ENCODE measurements around the gene SPOCD1.

Gene SPOCD1

GRCh38 chr1:31749785-31750735 is 65.8 kb downstream of the SPOCD1 start:
- TF ChIP-seq EZH2phosphoT487 (IDR thresholded peaks at IDR 0.05; ENCODE audit: borderline replicate concordance) (no peak), CTCF (conservative IDR thresholded peaks at IDR 0.05; ENCODE audit: low read length) (no peak)
- H3F3A ChIP-seq (ENCODE audit: low read depth) = no peaks in the 10 kb centered on the region
- no peak overlapping the region for H3K9ac ChIP-seq (ENCODE audit: low read depth, low read length, poor library complexity, severe bottlenecking)
- no peak overlapping the region for H3K4me2 ChIP-seq (ENCODE audit: low read depth, low read length, poor library complexity, severe bottlenecking)
- no peaks in the 10 kb centered on the region for H3K9me3 ChIP-seq (ENCODE audit: insufficient read depth, low read depth, low read length)
- peaks cover 31% of the 10 kb centered on the region for H3K4me1 ChIP-seq (ENCODE audit: insufficient read depth, low read length, poor library complexity, severe bottlenecking)
- H4K20me1 ChIP-seq (ENCODE audit: insufficient read depth, low read length, poor library complexity, severe bottlenecking) = no peaks in the 10 kb centered on the region
- H3K79me2 ChIP-seq (ENCODE audit: insufficient read depth, low read length) = no peaks in the 10 kb centered on the region
- H3K27me3 ChIP-seq (ENCODE audit: insufficient read depth, low read length, poor library complexity, severe bottlenecking) = no peaks in the 10 kb centered on the region
- no peaks in the 10 kb centered on the region for H3K36me3 ChIP-seq (ENCODE audit: insufficient read depth, low read length)
- H2AFZ ChIP-seq (ENCODE audit: low read length) = no peak overlapping the region
- no peak overlapping the region for H3K4me3 ChIP-seq (ENCODE audit: low read length, poor library complexity, severe bottlenecking)
- no peaks in the 10 kb centered on the region for H3K9me2 ChIP-seq (replicated peaks; ENCODE audit: low read depth, low read length)

- H3K9ac ChIP-seq (ENCODE audit: low read depth, low read length, poor library complexity, severe bottlenecking) = no peak overlapping the region
- no peak overlapping the region for H2AFZ ChIP-seq (ENCODE audit: low read length)
- H3K4me1 ChIP-seq (ENCODE audit: insufficient read depth, low read length, poor library complexity, severe bottlenecking) = peaks cover 31% of the 10 kb centered on the region
Measured at GRCh38 chr1:31748365-31748764, 67.5 kb downstream of the SPOCD1 start.

GRCh38 chr1:31747304-31747703 is 68.5 kb downstream of the SPOCD1 start:
- Histone ChIP-seq H3K79me2 (ENCODE audit: insufficient read depth, low read length) (no peaks in the 10 kb centered on the region), H3K9ac (ENCODE audit: low read depth, low read length, poor library complexity, severe bottlenecking) (no peak overlapping the region), H3K36me3 (ENCODE audit: insufficient read depth, low read length) (no peaks in the 10 kb centered on the region), H3K9me2 (replicated peaks; ENCODE audit: low read depth, low read length) (no peaks in the 10 kb centered on the region), H4K20me1 (ENCODE audit: insufficient read depth, low read length, poor library complexity, severe bottlenecking) (no peaks in the 10 kb centered on the region), H2AFZ (ENCODE audit: low read length) (no peak overlapping the region), H3F3A (ENCODE audit: low read depth) (no peaks in the 10 kb centered on the region), H3K9me3 (ENCODE audit: insufficient read depth, low read depth, low read length) (no peaks in the 10 kb centered on the region), H3K4me1 (ENCODE audit: insufficient read depth, low read length, poor library complexity, severe bottlenecking) (peaks cover 21% of the 10 kb centered on the region), H3K27me3 (ENCODE audit: insufficient read depth, low read length, poor library complexity, severe bottlenecking) (no peaks in the 10 kb centered on the region), H3K4me2 (ENCODE audit: low read depth, low read length, poor library complexity, severe bottlenecking) (no peak overlapping the region), H3K4me3 (ENCODE audit: low read length, poor library complexity, severe bottlenecking) (no peak overlapping the region)
- no peak for TF ChIP-seq CTCF (conservative IDR thresholded peaks at IDR 0.05; ENCODE audit: low read length)
- no peak for TF ChIP-seq EZH2phosphoT487 (IDR thresholded peaks at IDR 0.05; ENCODE audit: borderline replicate concordance)

More at GRCh38 chr1:31748365-31748764, 67.5 kb downstream of the SPOCD1 start:
- H3K9me3 ChIP-seq (ENCODE audit: insufficient read depth, low read depth, low read length) = no peaks in the 10 kb centered on the region
- H3K27me3 ChIP-seq (ENCODE audit: insufficient read depth, low read length, poor library complexity, severe bottlenecking) = no peaks in the 10 kb centered on the region
- H4K20me1 ChIP-seq (ENCODE audit: insufficient read depth, low read length, poor library complexity, severe bottlenecking) = no peaks in the 10 kb centered on the region
- H3K79me2 ChIP-seq (ENCODE audit: insufficient read depth, low read length) = no peaks in the 10 kb centered on the region
- no peaks in the 10 kb centered on the region for H3K9me2 ChIP-seq (replicated peaks; ENCODE audit: low read depth, low read length)
- no peaks in the 10 kb centered on the region for H3K36me3 ChIP-seq (ENCODE audit: insufficient read depth, low read length)
- TF ChIP-seq CTCF (conservative IDR thresholded peaks at IDR 0.05; ENCODE audit: low read length) (no peak), EZH2phosphoT487 (IDR thresholded peaks at IDR 0.05; ENCODE audit: borderline replicate concordance) (no peak)
- no peak overlapping the region for H3K4me3 ChIP-seq (ENCODE audit: low read length, poor library complexity, severe bottlenecking)
- no peak overlapping the region for H3K4me2 ChIP-seq (ENCODE audit: low read depth, low read length, poor library complexity, severe bottlenecking)
- no peaks in the 10 kb centered on the region for H3F3A ChIP-seq (ENCODE audit: low read depth)
